ENCODE measurements around the gene NABP1.

NABP1 gene

GRCh38 chr2:191680639-191681038, 2.7 kb downstream of the NABP1 start:
- DNase-seq (ENCODE audit: low spot score): no peak

GRCh38 chr2:191682126-191682525, 4.2 kb downstream of the NABP1 start:
- no peak for DNase-seq (ENCODE audit: low spot score)

GRCh38 chr2:191686066-191686465, 8.1 kb downstream of the NABP1 start:
- DNase-seq (ENCODE audit: low spot score): no peak

- DNase-seq (ENCODE audit: low spot score): no peak
Measured at GRCh38 chr2:191686729-191687128, 8.8 kb downstream of the NABP1 start.

- no peak for DNase-seq (ENCODE audit: low spot score)
Measured at GRCh38 chr2:191687867-191688266, 9.9 kb downstream of the NABP1 start.

GRCh38 chr2:191688934-191689695, 11.2 kb downstream of the NABP1 start:
- DNase-seq (ENCODE audit: low spot score): no peak

- DNase-seq (ENCODE audit: low spot score): no peak
Measured at GRCh38 chr2:191690327-191690726, 12.4 kb downstream of the NABP1 start.

- DNase-seq (ENCODE audit: low spot score): peak; percentile 66
Measured at GRCh38 chr2:191691016-191691735, 13.2 kb downstream of the NABP1 start.

GRCh38 chr2:191691898-191692297, 14.0 kb downstream of the NABP1 start:
- no peak for DNase-seq (ENCODE audit: low spot score)

GRCh38 chr2:191692502-191693115, 14.7 kb downstream of the NABP1 start:
- DNase-seq (ENCODE audit: low spot score): no peak

GRCh38 chr2:191693166-191693565, 15.2 kb downstream of the NABP1 start:
- DNase-seq (ENCODE audit: low spot score): no peak

- no peak for DNase-seq (ENCODE audit: low spot score)
Measured at GRCh38 chr2:191693778-191694177, 15.8 kb downstream of the NABP1 start.

- no peak for DNase-seq (ENCODE audit: low spot score)
Measured at GRCh38 chr2:191696001-191696400, 18.1 kb downstream of the NABP1 start.

- DNase-seq (ENCODE audit: low spot score): no peak
Measured at GRCh38 chr2:191696966-191697365, 19.0 kb downstream of the NABP1 start.

- DNase-seq (ENCODE audit: low spot score): no peak
Measured at GRCh38 chr2:191697870-191698269, 19.9 kb downstream of the NABP1 start.

- no peak for DNase-seq (ENCODE audit: low spot score)
Measured at GRCh38 chr2:191699341-191699945, 21.5 kb downstream of the NABP1 start.

- DNase-seq (ENCODE audit: low spot score): no peak
Measured at GRCh38 chr2:191701029-191701428, 23.1 kb downstream of the NABP1 start.

- no peak for DNase-seq (ENCODE audit: low spot score)
Measured at GRCh38 chr2:191701696-191702095, 23.8 kb downstream of the NABP1 start.

GRCh38 chr2:191703079-191703725, 25.3 kb downstream of the NABP1 start:
- DNase-seq (ENCODE audit: low spot score): no peak

- no peak for DNase-seq (ENCODE audit: low spot score)
Measured at GRCh38 chr2:191705084-191705483, 27.1 kb downstream of the NABP1 start.

- no peak for DNase-seq (ENCODE audit: low spot score)
Measured at GRCh38 chr2:191705701-191706100, 27.8 kb downstream of the NABP1 start.

- no peak for DNase-seq (ENCODE audit: low spot score)
Measured at GRCh38 chr2:191706791-191707190, 28.9 kb downstream of the NABP1 start.

Measured in hematopoietic multipotent progenitor cell treated with erythropoietin and hydrocortisone succinate and interleukin-3 and kit ligand, for 15 days (in vitro differentiated cells).